Measurements from ENCODE around the gene ATF7IP2.
"Not testable (repeated sequence)": the region's sequence is repeated elsewhere in the genome, so short reads cannot be mapped to it uniquely, and the experiment has no call there.

ATF7IP2 gene

GRCh38 chr16:10447289-10447688, 61.4 kb downstream of the ATF7IP2 start:
- DNase-seq = no peak

- not testable (repeated sequence) for DNase-seq
These were observed 66.6 kb downstream of the ATF7IP2 start for GRCh38 chr16:10452208-10453158.

GRCh38 chr16:10453159-10453510, 67.3 kb downstream of the ATF7IP2 start:
- DNase-seq = no peak

- DNase-seq = no peak
These were observed 80.0 kb downstream of the ATF7IP2 start for GRCh38 chr16:10465821-10466220.

DNA sequence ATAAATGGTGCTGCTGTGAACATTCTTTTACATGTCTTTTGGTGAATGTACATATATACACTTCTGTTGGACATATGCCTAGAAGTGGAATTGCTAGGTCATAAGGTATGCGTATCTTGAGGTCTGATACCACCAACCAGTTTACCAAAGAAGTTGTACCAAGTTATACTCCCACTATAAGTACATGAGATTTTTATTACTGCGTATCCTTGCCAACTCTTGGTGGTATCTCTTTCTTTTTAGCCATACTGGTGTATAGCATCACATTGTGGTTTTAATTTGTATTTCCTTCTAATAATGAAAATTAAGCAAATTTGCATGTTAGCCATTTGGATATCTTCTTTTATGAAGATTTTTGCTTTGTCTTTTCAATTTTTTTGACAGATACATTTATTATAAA, 80.5 kb downstream of the ATF7IP2 start:
- no peak for DNase-seq

- no peak for DNase-seq
These were observed 81.0 kb downstream of the ATF7IP2 start for GRCh38 chr16:10466861-10467260.

GRCh38 chr16:10476636-10477035, 90.8 kb downstream of the ATF7IP2 start:
- not testable (repeated sequence) for DNase-seq

DNA sequence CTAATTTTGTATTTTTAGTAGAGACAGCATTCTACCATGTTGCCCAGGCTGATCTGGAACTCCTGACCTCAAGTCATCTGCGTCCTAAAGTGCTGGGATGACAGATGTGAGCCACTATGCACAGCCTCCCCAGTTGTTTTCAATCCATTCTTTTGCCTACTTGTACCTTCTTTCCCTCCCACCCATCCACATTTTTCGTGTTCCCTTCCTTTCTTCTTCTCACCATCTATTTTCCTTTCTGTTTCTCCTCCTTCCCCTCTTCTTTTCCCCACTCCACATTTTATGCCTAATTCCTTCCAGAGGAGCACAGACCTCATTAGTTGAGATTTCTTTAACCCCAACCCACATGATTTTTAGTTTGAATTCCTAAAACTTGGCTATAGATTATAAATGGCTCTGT, 94.3 kb downstream of the ATF7IP2 start:
- DNase-seq = no peak

- no peak for DNase-seq
These were observed 99.3 kb downstream of the ATF7IP2 start for GRCh38 chr16:10485159-10485558.

DNA sequence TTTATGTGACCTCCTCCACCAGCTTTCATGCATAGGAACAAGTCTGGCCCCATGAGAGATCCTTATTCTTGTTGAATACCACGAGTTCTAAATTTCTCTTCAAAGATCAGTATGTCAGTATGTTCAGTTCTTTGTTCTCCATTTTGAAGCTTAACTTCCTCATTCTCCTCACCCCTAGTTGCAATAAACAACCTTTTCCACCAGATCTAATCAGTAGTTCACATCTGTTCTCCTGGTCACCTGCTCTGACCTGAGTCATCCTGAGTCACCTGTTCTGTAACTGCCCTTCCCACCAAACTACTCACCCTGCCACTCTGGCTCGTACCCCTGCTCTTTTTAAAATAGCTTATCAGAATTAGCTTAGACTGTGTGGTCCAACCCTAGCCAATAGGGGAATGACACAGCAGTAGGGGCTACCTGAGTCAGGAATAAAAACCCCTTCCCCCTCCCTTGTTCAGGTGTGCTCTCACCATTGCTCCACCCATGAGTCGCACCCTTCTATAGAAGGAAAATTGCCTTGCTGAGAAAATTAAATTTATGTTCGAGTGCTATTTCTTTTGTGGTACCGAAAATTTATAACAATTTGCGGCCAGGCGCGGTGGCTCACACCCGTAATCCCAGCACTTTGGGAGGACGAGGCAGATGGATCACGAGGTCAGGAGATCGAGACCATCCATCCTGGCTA, 100.0 kb downstream of the ATF7IP2 start:
- no peak for DNase-seq

GRCh38 chr16:10490141-10490540, 104.3 kb downstream of the ATF7IP2 start:
- DNase-seq = no peak

- no peak for DNase-seq
These were observed 107.4 kb downstream of the ATF7IP2 start for GRCh38 chr16:10493276-10493675.

- no peak for DNase-seq
These were observed 108.6 kb downstream of the ATF7IP2 start for GRCh38 chr16:10494343-10495030.

DNA sequence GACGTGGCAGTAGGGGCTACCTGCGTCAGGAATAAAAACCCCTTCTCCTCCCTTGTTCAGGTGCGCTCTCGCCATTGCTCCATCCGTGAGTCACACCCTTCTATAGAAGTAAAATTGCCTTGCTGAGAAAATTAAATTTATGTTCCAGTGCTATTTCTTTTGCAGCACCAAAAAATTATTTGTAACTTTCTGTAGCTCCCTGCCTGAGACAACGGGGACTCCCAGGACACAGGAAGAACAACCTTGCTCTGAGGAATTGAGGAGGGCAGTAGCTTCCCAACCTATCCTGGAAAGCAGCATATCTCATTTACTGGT, 109.1 kb downstream of the ATF7IP2 start:
- no peak for DNase-seq

DNA sequence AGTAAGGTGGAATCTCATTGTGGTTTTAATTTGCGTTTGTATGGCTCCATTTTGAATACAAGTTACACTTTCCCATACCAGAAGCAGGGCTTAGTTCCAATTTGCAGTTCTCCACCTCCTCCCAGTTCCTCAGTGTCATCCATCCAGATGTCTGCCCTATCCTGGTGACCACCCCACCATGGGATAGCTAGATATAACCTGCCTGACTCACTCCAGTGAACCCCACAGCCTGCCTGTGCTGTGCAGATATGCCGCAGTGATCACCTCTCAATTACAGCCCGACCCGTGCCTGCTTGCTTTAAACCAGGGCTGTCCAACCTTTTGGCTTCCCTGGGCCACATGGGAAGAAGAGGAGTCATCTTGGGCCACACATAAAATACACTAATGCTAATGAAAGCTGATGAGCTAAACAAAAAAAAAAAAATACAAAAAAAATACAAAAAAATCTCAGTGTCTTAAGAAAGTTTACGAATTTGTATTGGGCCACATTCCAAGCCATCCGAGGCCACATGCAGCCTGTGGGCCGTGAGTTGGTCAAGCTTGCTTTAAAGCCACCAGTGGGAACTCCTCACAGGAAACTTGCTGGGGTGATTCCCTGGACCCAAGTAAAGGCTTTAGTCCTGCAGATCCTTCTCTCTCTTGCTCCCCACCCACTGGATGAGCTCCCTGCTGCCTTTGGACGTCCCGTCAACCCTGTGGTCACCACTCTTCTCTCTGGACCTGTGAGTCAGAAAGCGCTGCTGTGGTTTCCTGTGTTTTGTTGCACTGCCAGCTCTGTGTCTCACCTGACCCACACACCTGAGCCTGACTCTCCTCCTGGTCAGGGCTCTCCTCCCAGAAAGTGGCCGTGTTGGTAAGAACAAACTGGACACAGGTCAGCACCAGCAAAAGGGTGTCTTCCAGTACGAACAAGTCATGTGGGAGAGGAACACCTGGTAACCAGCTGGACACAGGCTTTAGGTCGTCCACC, 111.6 kb downstream of the ATF7IP2 start:
- DNase-seq = no peak

GRCh38 chr16:10500582-10500981, 114.7 kb downstream of the ATF7IP2 start:
- no peak for DNase-seq

DNA sequence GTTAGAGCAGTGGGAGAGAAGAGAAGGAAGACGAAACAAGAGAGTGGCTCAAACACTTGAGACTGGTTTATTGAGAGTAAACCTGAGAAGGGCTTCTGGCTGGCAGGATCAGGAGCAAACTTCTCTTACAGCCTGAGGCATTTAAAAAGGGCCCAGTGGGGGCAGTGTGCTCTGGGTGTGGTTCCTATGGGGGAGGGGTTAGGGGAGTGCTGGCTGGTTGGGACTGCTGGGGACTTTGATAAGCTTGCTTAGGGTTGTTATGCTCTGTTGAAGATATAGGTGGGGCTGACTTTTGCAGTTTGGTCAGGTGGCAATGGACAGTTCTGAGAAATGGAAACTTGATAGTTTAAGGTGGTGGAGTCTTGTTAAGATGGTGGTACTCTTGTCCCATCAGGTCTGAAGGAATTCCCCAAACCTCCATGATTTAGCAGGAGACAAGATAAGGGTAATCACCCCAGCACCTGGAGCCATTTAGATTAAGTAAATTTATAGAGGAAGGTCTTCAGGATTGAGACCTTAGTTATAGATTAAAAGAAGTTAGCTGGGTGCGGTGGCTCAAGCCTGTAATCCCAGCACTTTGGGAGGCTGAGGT, 115.3 kb downstream of the ATF7IP2 start:
- no peak for DNase-seq

DNA sequence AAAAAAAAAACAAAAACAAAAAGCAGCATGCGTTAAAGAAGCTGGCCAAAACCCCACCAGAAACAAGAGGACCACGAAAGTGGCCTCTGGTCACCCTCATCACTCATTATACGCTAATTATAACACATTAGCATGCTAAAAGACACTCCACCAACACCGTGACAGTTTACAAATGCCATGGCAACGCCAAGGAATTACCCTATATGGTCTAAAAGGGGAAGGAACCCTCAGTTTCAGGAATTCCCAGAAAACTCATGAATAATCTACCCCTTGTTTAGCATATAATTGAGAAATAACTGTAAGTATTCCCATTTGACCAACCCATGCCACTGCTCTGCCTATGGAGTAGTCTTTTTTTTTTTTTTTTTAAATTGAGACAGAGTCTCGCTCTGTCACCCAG, 116.9 kb downstream of the ATF7IP2 start:
- DNase-seq = no peak

- no peak for DNase-seq
These were observed 118.6 kb downstream of the ATF7IP2 start for GRCh38 chr16:10504404-10504885.

GRCh38 chr16:10505286-10505685, 119.4 kb downstream of the ATF7IP2 start:
- DNase-seq = not testable (repeated sequence)
